Body of pancreas (tissue), 4 donors: ENCODE results near the gene MAP3K5.

Source experiments
- POLR2A ChIP-seq, 3 donors: fragments of 450-650 bp; IDR thresholded peaks; one replicate each; pipeline ENCODE4 v1.6.1; 2016; ENCODE audit warnings: antibody characterized with exemption in 3 of 3, mild to moderate bottlenecking in 2 of 3
- TF ChIP-seq, protein P1 (sequence below), 7 experiments: fragments of 450-650 bp in 4 of 7; fragments of 200-600 bp in 3 of 7; sonication (generic) in 3 of 7; IDR thresholded peaks; one replicate each; pipeline ENCODE4 v1.5.1; 2016 to 2019; ENCODE audit warnings: antibody characterized with exemption in 7 of 7

DNA sequence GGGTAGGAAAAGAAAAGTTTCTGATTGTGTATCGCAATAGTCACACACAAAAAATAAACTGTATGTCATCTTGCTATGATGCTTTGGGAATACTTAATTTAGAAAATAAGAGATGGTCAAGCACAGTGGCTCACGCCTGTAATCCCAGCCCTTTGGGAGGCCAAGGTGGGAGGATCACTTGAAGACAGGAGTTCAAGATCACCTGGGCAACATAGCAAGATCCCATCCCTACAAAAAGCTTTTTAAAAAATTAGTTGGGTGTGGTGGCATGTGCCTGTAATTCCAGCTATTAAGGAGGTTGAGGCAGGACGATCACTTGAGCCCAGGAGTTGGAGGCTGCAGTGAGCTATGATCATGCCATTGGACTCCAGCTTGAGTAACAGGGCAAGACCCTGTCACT is 269.6 kb downstream of the MAP3K5 start:
- no peak for TF ChIP-seq POLR2A (IDR thresholded peaks at IDR 0.05)
- TF ChIP-seq, protein P1, sequence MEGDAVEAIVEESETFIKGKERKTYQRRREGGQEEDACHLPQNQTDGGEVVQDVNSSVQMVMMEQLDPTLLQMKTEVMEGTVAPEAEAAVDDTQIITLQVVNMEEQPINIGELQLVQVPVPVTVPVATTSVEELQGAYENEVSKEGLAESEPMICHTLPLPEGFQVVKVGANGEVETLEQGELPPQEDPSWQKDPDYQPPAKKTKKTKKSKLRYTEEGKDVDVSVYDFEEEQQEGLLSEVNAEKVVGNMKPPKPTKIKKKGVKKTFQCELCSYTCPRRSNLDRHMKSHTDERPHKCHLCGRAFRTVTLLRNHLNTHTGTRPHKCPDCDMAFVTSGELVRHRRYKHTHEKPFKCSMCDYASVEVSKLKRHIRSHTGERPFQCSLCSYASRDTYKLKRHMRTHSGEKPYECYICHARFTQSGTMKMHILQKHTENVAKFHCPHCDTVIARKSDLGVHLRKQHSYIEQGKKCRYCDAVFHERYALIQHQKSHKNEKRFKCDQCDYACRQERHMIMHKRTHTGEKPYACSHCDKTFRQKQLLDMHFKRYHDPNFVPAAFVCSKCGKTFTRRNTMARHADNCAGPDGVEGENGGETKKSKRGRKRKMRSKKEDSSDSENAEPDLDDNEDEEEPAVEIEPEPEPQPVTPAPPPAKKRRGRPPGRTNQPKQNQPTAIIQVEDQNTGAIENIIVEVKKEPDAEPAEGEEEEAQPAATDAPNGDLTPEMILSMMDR (IDR thresholded peaks at IDR 0.05), result no peak
